Stimulated activated naive B cell treated with anti-CD40 and anti-IgM and Interleukin-4, amounts not matched to agents 10 μg/mL and 1 μg/mL and 100 μg/mL, for 72 hours (primary cell): ENCODE data around the gene JAML.
"Not testable (repeated sequence)": the region's sequence is repeated elsewhere in the genome, so short reads cannot be mapped to it uniquely, and the experiment has no call there.

Source experiments
- ATAC-seq, 2 donors: fragments of 150-1000 bp; cut with Tn5 transposase; replicated peaks; 2 replicates each; pipeline ENCODE4 v1.10.0; 2021; ENCODE audit warnings: moderate library complexity in 1 of 2
- DNase-seq: peaks from one replicate; pipeline ENCODE4 v3.0.0; 2021
- H3K27ac Mint-ChIP-seq: one replicate; pipeline ENCODE4 v1.8.0; 2022; ENCODE audit warnings: mild to moderate bottlenecking, mixed read lengths
- H3K27me3 Mint-ChIP-seq, 2 donors: one replicate each; pipeline ENCODE4 v1.8.0; 2022; ENCODE audit warnings: mixed read lengths in 2 of 2
- H3K36me3 Mint-ChIP-seq, 2 donors: one replicate each; pipeline ENCODE4 v1.8.0; 2022; ENCODE audit warnings: mixed read lengths in 2 of 2, mild to moderate bottlenecking in 1 of 2
- H3K4me1 Mint-ChIP-seq, 2 donors: one replicate each; pipeline ENCODE4 v1.8.0; 2022; ENCODE audit warnings: mixed read lengths in 2 of 2, mild to moderate bottlenecking in 1 of 2
- H3K4me3 Mint-ChIP-seq, 2 donors: one replicate each; pipeline ENCODE4 v1.8.0; 2022; ENCODE audit warnings: mild to moderate bottlenecking in 2 of 2, mixed read lengths in 2 of 2, moderate library complexity in 1 of 2
- H3K9me3 Mint-ChIP-seq, 2 donors: one replicate each; pipeline ENCODE4 v1.8.0; 2022; ENCODE audit warnings: mixed read lengths in 2 of 2, mild to moderate bottlenecking in 1 of 2

JAML gene

DNA sequence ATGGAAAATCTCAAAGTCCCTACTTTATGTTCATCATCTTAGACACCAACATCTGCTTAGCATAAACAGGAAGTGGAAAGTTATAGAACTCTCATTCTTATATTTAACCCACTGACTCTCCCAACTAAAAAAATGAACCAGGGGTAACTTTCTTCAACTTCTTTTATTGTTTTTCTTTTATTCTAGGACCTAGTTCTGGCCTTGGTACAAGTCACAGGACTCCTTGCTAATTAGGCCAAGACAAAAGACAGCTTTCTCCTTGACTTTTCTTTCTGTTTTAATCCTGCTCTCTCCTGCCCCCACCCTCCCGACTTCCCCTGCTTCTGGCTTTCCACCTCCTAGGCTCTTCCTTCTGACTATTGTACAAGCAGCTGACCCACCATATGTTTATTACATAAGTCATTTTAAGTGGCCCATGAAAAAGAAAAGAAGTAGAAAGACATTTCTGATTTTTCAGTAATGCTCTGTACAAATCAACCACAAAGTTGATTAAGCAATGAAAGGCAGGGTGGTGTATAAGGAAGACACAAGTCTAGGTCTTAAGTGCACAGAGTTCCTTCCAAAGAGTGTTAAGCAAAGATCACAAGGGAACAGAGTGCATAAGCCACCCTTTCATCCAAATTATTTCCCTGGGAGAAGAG lies 18.3 kb downstream of the JAML start:
- Mint-ChIP-seq H3K4me3 (peak overlapping the region; percentile 52 to 63), H3K27ac (peak overlapping the region; percentile 96), H3K4me1 (peaks cover 33 to 34% of the 10 kb centered on the region in 2 donors), H3K9me3 (peaks cover 4 to 6% of the 10 kb centered on the region in 2 donors), H3K36me3 (peaks cover 48 to 50% of the 10 kb centered on the region in 2 donors), H3K27me3 (no peaks in the 10 kb centered on the region)
- peak; percentile 54 to 72 for ATAC-seq
- DNase-seq: no peak

GRCh38 chr11:118205606-118206378 lies 19.0 kb downstream of the JAML start:
- Mint-ChIP-seq H3K9me3 (peaks cover 4 to 6% of the 10 kb centered on the region in 2 donors), H3K36me3 (peaks cover 42 to 44% of the 10 kb centered on the region in 2 donors), H3K27me3 (no peaks in the 10 kb centered on the region), H3K27ac (peak overlapping the region; percentile 96), H3K4me3 (peak overlapping the region; percentile 52 to 63), H3K4me1 (peaks cover 25 to 29% of the 10 kb centered on the region in 2 donors)
- no peak for DNase-seq
- peak; percentile 15 to 22 for ATAC-seq

DNA sequence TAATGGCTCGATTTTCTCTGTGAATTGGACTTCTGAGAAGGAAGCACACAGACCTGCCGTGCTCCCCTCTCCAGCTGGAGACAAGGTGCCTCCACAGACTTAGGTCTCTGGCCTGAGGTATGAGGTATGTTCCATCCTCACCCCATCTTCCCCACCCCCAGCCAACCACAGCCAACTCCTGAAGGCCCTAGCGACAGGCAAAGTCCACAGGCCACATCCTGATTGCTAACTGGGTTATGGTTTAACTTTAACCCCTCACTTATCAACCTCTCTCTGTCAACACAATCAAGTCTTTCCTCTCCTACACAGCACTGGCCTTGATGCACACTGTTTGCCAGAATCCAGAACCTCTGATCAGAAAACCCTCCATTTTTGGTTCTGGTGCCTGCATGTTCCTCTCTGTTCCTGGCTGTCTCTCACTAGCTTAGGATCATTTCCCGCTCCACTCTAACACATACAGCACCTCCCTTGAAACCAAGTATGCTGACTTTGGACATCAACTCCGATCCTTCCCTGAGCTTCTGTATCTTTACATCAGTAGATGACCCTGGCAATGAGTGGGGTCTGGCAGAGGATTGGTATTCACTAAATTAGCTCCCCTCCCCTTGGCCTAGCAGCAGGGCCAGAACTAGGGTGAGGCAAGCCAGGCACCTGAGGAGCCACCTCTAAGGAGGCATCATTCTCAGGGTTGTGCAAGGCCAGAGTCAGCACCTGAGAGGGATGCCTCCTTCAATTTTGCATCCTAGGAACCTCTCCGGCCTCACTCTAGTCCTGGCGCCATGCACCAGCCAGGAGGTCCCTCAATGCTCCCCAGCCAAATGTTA lies 22.0 kb downstream of the JAML start:
- Mint-ChIP-seq H3K4me3 (no peak overlapping the region), H3K9me3 (peaks cover 4 to 6% of the 10 kb centered on the region in 2 donors), H3K27ac (no peak overlapping the region), H3K36me3 (peaks cover 42 to 44% of the 10 kb centered on the region in 2 donors), H3K27me3 (no peaks in the 10 kb centered on the region), H3K4me1 (peaks cover 16 to 26% of the 10 kb centered on the region in 2 donors)
- DNase-seq (no peak), ATAC-seq (no peak)

GRCh38 chr11:118201966-118202365 lies 22.8 kb downstream of the JAML start:
- Mint-ChIP-seq H3K4me3 (no peak overlapping the region), H3K36me3 (peaks cover 40 to 41% of the 10 kb centered on the region in 2 donors), H3K9me3 (peaks cover 4 to 6% of the 10 kb centered on the region in 2 donors), H3K4me1 (peaks cover 17 to 24% of the 10 kb centered on the region in 2 donors), H3K27me3 (no peaks in the 10 kb centered on the region), H3K27ac (no peak overlapping the region)
- ATAC-seq: no peak
- no peak for DNase-seq

- peaks cover 17% of the 10 kb centered on the region in 2 donors for H3K4me1 Mint-ChIP-seq
- peaks cover 37 to 41% of the 10 kb centered on the region in 2 donors for H3K36me3 Mint-ChIP-seq
- H3K4me3 Mint-ChIP-seq: no peak overlapping the region
- DNase-seq: peak; percentile 68
- ATAC-seq: peak; percentile 93 to 94
- H3K9me3 Mint-ChIP-seq: peaks cover 1 to 5% of the 10 kb centered on the region in 2 donors
- no peak overlapping the region for H3K27ac Mint-ChIP-seq
- H3K27me3 Mint-ChIP-seq: no peaks in the 10 kb centered on the region
These were observed 23.7 kb downstream of the JAML start for GRCh38 chr11:118200901-118201680.

DNA sequence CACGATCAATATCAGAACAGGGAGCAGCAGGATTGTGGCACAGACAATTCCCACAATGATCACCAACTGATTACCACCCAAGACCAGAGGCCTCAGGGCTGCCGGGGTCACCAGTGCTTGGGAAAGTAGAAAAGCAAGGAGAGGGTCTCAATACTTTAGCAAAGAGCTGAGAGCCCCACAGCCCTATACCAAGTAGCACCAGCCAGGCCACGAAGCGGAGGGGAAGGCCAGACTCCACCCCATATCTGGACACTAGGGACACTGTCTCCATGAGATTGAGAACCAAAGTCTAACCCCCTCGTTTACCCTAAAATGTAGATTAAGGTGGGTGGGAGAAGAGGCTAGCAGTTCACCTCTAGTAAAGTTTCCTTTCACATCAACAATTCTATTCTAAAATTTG lies 24.3 kb downstream of the JAML start:
- Mint-ChIP-seq H3K9me3 (no peaks in the 10 kb centered on the region), H3K4me1 (peaks cover 11 to 19% of the 10 kb centered on the region in 2 donors), H3K27me3 (no peaks in the 10 kb centered on the region), H3K27ac (no peak overlapping the region), H3K36me3 (peaks cover 34 to 36% of the 10 kb centered on the region in 2 donors), H3K4me3 (peak overlapping the region in 1 of 2 donors; percentile 70)
- peak; percentile 46 to 52 for ATAC-seq
- DNase-seq: peak; percentile 39

GRCh38 chr11:118199135-118199534 lies 25.7 kb downstream of the JAML start:
- Mint-ChIP-seq H3K27me3 (no peaks in the 10 kb centered on the region), H3K36me3 (peaks cover 42 to 44% of the 10 kb centered on the region in 2 donors), H3K9me3 (no peaks in the 10 kb centered on the region), H3K27ac (peak overlapping the region; percentile 90), H3K4me1 (peaks cover 13 to 29% of the 10 kb centered on the region in 2 donors), H3K4me3 (peak overlapping the region; percentile 57 to 63)
- DNase-seq (no peak), ATAC-seq (no peak)

DNA sequence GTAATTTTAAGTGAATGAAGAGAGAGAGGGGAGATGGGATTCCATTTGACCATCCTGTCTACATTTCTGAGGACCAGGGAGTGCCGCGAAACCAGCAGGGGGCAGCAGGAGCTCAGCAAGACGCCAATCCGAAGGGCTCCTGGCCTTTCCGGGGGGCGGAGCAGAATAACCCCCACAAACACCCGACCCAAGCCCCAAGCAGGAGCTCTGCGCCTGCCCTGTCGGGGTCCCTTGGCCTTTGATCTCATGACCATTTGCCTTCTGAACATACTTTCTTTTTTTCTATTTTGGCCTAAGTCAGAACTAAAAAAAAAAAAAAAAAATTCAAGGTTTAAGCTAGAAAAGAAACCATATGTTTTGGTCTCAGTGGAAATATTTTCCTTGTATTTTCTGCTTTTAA lies 26.4 kb downstream of the JAML start:
- DNase-seq (peak; percentile 71), ATAC-seq (peak; percentile 38 to 52)
- peaks cover 0 to 3% of the 10 kb centered on the region in 2 donors for H3K27me3 Mint-ChIP-seq
- peaks cover 0 to 3% of the 10 kb centered on the region in 2 donors for H3K9me3 Mint-ChIP-seq
- H3K4me3 Mint-ChIP-seq: peak overlapping the region; percentile 57
- peaks cover 16 to 34% of the 10 kb centered on the region in 2 donors for H3K4me1 Mint-ChIP-seq
- peak overlapping the region; percentile 90 for H3K27ac Mint-ChIP-seq
- H3K36me3 Mint-ChIP-seq: peaks cover 50 to 52% of the 10 kb centered on the region in 2 donors

DNA sequence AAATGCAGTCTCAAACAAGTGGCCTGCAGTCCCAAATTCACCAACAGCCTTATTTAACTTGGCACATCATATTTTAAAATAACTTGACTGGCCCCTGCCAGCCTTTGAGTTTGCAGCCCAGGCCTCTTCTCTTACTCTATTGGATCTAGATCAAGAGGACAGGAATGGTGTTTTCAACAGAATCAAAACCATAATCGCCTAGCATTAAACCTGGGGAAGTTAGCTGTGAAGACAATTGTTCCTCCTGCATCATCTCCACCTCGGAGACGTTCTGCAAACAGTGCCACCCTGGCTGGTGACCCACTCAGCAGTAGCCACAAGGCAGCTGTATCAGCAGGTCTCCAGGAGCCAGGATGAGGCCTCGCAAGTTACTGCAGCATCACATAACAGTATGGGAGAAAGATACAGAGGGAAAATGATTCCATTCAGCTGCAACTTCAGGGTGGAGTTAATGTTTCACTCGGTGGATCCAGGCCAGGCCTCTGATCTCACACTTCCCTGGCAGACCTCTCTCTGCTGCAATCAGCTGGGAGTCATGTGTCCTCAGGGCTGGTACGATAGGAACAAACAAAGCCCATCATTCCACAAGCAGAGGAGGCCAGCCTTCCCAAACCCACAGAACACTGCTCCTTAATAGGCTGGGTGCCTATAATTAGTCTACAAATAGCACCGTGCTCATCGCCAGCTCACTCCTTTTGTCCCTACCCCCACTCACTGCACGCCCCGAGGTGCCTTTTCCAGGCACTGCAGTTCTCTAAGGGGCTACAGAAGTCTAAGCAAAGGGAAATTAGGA lies 29.8 kb downstream of the JAML start:
- Mint-ChIP-seq H3K27ac (peak overlapping the region; percentile 59), H3K4me3 (no peak overlapping the region), H3K27me3 (peaks cover 9 to 16% of the 10 kb centered on the region in 2 donors), H3K36me3 (peaks cover 68 to 72% of the 10 kb centered on the region in 2 donors), H3K9me3 (peaks cover 10 to 12% of the 10 kb centered on the region in 2 donors), H3K4me1 (peaks cover 14 to 48% of the 10 kb centered on the region in 2 donors)
- ATAC-seq (no peak), DNase-seq (no peak)

GRCh38 chr11:118193910-118194566 lies 30.8 kb downstream of the JAML start:
- peak overlapping the region; percentile 94 for H3K27ac Mint-ChIP-seq
- DNase-seq (no peak), ATAC-seq (peak; percentile 39 to 51)
- H3K4me1 Mint-ChIP-seq: peaks cover 14 to 46% of the 10 kb centered on the region in 2 donors
- peaks cover 10 to 12% of the 10 kb centered on the region in 2 donors for H3K9me3 Mint-ChIP-seq
- H3K27me3 Mint-ChIP-seq: peaks cover 18 to 26% of the 10 kb centered on the region in 2 donors
- H3K36me3 Mint-ChIP-seq: peaks cover 65 to 66% of the 10 kb centered on the region in 2 donors
- H3K4me3 Mint-ChIP-seq: peak overlapping the region; percentile 14 to 39

- Mint-ChIP-seq H3K36me3 (peaks cover 56% of the 10 kb centered on the region in 2 donors), H3K4me1 (peaks cover 8 to 34% of the 10 kb centered on the region in 2 donors), H3K27ac (peak overlapping the region; percentile 74), H3K9me3 (peaks cover 10 to 12% of the 10 kb centered on the region in 2 donors), H3K27me3 (peaks cover 18 to 35% of the 10 kb centered on the region in 2 donors)
- not testable (repeated sequence) for H3K4me3 Mint-ChIP-seq, DNase-seq
- ATAC-seq: peak in 1 of 2 donors; percentile 25
These were observed 32.0 kb downstream of the JAML start for GRCh38 chr11:118192817-118193216.

- peaks cover 13 to 37% of the 10 kb centered on the region in 2 donors for H3K4me1 Mint-ChIP-seq
- H3K9me3 Mint-ChIP-seq: peaks cover 10 to 12% of the 10 kb centered on the region in 2 donors
- H3K4me3 Mint-ChIP-seq, DNase-seq, ATAC-seq, H3K27ac Mint-ChIP-seq: not testable (repeated sequence)
- H3K27me3 Mint-ChIP-seq: peaks cover 24 to 42% of the 10 kb centered on the region in 2 donors
- peaks cover 45 to 48% of the 10 kb centered on the region in 2 donors for H3K36me3 Mint-ChIP-seq
These were observed 33.8 kb downstream of the JAML start for GRCh38 chr11:118190942-118191506.
